ENCODE results near the gene ADCY10.

- TF ChIP-seq CTCF (IDR thresholded peaks at IDR 0.05) (no peak), POLR2A (IDR thresholded peaks at IDR 0.05) (no peak)
These were observed 13.0 kb downstream of the ADCY10 start for GRCh38 chr1:167900907-167901306.

All from right lobe of liver (tissue), 4 donors.